Activated T-helper 1 cell treated with anti-CD3 and anti-CD28 coated beads, Interleukin-12 subunit alpha, Interleukin-12 subunit beta, Interleukin-2, Interleukin-4 antibody, amounts not matched to agents 30 ng/mL and 10 ng/mL and 1 ng/mL, durations not matched to agents 14 hours and 24 hours and 36 hours (primary cell): ENCODE results near the gene SAMD4B. TPM values are rescaled to one million over a fixed set of nuclear protein-coding genes. Genes with fewer than 3 reads are reported as not detected.
"Not testable (repeated sequence)": the region's sequence is repeated elsewhere in the genome, so short reads cannot be mapped to it uniquely, and the experiment has no call there.

Experiments used
- DNase-seq: peaks from one replicate; pipeline ENCODE4 v3.0.0; 2021; ENCODE audit warnings: low spot score
- H3K27ac Mint-ChIP-seq: one replicate; pipeline ENCODE4 v1.8.0; 2021; ENCODE audit warnings: mild to moderate bottlenecking, mixed read lengths
- H3K27me3 Mint-ChIP-seq: one replicate; pipeline ENCODE4 v1.8.0; 2022; ENCODE audit warnings: mild to moderate bottlenecking, moderate library complexity, mixed read lengths; ENCODE audit not compliant: insufficient read depth
- H3K36me3 Mint-ChIP-seq: one replicate; pipeline ENCODE4 v1.8.0; 2021; ENCODE audit warnings: low read depth, mixed read lengths
- H3K4me1 Mint-ChIP-seq: one replicate; pipeline ENCODE4 v1.8.0; 2021; ENCODE audit warnings: low read depth, mixed read lengths
- H3K4me3 Mint-ChIP-seq: one replicate; pipeline ENCODE4 v1.8.0; 2021; ENCODE audit warnings: mild to moderate bottlenecking, moderate library complexity, mixed read lengths
- H3K9me3 Mint-ChIP-seq: one replicate; pipeline ENCODE4 v1.8.0; 2021; ENCODE audit warnings: mixed read lengths
- intact Hi-C: fragments of 100-400 bp; cut with micrococcal nuclease; formaldehyde crosslinking; loops from one replicate; pipeline ENCODE4 v1.15.1; 2024
- total RNA-seq: library from RNA; stranded (reverse); gene quantifications from 2 replicates; pipeline ENCODE4 v1.2.3, GENCODE V29; 2022

SAMD4B gene
- total RNA-seq, 1 donor from 2014 or later: 71.8 TPM

DNA sequence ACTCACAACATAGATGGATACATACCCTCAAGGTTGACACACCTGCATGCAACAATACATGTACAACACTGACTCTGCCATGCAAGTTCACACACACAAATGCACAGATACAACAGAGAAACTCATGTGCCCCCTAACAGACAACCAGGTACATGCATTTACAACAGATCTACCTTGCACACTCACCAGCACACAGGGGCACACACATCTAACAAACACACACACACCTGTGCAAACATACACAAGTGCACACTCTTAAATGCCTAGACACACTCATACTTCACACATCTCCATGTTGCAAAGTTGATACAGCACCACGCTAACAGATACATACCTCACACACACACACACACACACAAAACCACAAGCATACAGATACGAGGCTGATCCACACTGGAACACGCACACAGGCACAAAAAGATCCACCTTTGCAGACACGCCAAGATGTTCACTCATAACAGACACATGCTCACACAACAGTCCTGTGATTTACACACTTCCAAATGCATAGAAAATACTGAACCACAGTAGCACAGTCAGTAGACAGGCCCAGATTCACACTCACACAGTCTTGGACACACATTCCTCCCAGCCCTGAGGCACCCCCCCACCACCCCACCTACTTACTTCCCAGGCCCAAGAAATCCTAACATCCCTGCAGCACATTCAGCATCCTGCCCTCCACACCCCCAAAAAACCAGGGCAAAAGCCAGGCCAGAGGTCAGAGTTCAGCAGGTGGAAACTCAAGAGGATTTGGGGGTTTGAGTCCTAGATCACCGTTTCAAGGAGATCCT is 22.9 kb upstream of the SAMD4B start:
- Mint-ChIP-seq H3K4me1 (peaks cover 23% of the 10 kb centered on the region), H3K4me3 (peak overlapping the region; percentile 81), H3K9me3 (no peaks in the 10 kb centered on the region), H3K27ac (peak overlapping the region; percentile 45), H3K36me3 (peaks cover 13% of the 10 kb centered on the region), H3K27me3 (no peaks in the 10 kb centered on the region)
- intact Hi-C loops: no loop called here
- DNase-seq: no peak

DNA sequence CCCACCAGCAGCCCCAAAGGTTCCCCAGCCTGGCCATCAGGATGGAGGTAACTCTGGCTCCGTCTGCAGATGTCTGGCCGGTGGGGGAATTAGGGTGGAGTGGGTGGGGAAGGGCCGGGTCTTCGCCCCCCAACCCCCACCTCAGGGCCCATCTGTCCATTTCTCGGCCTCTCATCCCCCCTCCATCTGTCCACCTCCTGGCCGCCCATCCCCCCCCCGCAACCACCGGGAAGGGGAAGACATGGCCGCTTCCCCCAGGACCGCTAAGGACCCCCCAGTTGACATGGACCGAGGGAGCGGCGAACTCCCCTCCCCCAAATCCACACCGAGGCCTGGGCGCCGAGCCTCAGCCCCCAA is 22.4 kb upstream of the SAMD4B start:
- no peaks in the 10 kb centered on the region for H3K27me3 Mint-ChIP-seq
- peak overlapping the region; percentile 81 for H3K4me3 Mint-ChIP-seq
- peaks cover 13% of the 10 kb centered on the region for H3K36me3 Mint-ChIP-seq
- intact Hi-C loops: no loop called here
- no peak for DNase-seq
- no peaks in the 10 kb centered on the region for H3K9me3 Mint-ChIP-seq
- peaks cover 23% of the 10 kb centered on the region for H3K4me1 Mint-ChIP-seq
- no peak overlapping the region for H3K27ac Mint-ChIP-seq

DNA sequence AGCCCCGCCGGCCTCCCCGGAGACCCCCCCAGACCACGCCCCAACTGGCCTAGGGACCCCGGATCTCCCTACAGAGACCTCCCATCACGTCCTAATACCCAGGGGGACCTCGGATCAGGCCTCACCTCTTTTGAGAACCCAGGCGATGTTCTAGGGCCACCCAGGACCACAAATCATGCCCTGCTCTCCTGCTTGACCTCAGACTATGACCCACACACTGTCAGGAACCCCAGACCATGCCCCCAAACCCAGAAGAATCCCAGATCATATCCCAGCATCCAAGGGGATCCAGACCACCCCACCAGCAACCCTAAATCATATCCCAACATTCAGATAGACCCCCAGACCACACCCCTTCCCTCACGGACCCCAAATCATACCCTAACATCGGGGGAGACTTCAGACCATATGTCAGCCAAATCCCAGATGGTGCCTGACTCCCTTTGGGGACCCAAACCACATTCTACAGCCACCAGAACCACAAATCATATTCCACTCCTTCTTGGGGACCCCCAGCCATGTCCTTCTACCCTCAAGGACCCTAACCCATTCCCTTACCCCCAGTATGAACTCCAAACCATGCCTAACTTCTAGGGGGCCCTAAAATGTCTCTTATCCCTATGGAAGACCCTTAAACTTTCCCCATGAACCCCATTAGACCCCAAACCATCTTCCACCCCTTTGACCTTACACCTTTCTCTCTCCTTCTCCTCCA is 20.9 kb upstream of the SAMD4B start:
- no peak for DNase-seq
- intact Hi-C loops: no loop called here
- H3K36me3 Mint-ChIP-seq: peaks cover 10% of the 10 kb centered on the region
- H3K27ac Mint-ChIP-seq: peak overlapping the region; percentile 68
- H3K4me1 Mint-ChIP-seq: peaks cover 23% of the 10 kb centered on the region
- no peaks in the 10 kb centered on the region for H3K9me3 Mint-ChIP-seq
- H3K27me3 Mint-ChIP-seq: no peaks in the 10 kb centered on the region
- peak overlapping the region; percentile 78 for H3K4me3 Mint-ChIP-seq

DNA sequence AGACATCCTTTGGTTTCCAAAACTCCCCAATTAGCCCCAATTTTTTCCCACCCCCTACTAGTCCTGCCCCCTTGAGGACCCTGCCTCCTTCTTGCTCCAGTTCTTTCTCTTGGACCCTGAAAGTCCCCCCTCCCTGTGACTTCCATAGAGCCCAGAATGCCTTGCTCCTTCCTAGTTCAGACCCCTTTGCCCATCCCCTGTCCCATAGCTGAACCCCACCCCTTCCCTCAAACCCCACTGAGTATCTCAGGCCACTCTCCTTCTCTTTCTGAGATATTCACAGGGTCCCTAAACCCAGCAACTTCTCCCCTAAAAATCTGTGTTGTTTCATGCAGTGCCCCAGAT is 20.4 kb upstream of the SAMD4B start:
- intact Hi-C loops: no loop called here
- H3K4me3 Mint-ChIP-seq: peak overlapping the region; percentile 78
- peaks cover 23% of the 10 kb centered on the region for H3K4me1 Mint-ChIP-seq
- H3K27me3 Mint-ChIP-seq: no peaks in the 10 kb centered on the region
- no peak for DNase-seq
- peaks cover 10% of the 10 kb centered on the region for H3K36me3 Mint-ChIP-seq
- peak overlapping the region; percentile 68 for H3K27ac Mint-ChIP-seq
- H3K9me3 Mint-ChIP-seq: no peaks in the 10 kb centered on the region

DNA sequence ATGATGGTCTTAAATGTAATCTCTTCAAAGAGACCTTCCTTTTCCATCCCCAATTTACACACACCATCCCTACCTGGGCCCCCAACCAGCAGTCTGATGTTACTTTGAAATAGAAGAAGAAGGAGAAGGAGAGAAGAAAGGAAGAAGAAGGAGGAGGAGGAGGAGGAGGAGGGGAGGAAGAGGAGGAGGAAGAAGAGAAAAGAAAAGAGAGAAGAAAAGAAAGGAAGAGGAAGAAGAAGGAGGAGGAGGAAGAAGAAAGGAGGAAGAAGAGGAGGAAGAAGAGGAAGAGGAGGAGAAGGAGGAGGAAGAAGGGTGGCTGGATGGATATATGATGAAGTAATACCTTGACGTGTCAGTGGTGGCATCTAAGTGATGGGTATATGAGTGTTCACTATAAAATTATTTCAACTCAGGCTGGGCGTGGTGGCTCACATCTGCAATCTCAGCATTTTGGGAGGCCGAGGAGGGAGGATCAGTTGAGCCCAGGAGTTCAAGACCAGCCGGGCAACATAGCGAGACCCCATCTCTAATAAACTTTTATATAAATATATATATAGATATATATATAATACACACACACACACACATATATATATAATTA is 17.9 kb upstream of the SAMD4B start:
- intact Hi-C loops: no loop called here
- no peak for DNase-seq
- no peaks in the 10 kb centered on the region for H3K27me3 Mint-ChIP-seq
- H3K4me1 Mint-ChIP-seq: peaks cover 33% of the 10 kb centered on the region
- H3K36me3 Mint-ChIP-seq: peaks cover 15% of the 10 kb centered on the region
- H3K4me3 Mint-ChIP-seq: no peak overlapping the region
- no peaks in the 10 kb centered on the region for H3K9me3 Mint-ChIP-seq
- no peak overlapping the region for H3K27ac Mint-ChIP-seq

DNA sequence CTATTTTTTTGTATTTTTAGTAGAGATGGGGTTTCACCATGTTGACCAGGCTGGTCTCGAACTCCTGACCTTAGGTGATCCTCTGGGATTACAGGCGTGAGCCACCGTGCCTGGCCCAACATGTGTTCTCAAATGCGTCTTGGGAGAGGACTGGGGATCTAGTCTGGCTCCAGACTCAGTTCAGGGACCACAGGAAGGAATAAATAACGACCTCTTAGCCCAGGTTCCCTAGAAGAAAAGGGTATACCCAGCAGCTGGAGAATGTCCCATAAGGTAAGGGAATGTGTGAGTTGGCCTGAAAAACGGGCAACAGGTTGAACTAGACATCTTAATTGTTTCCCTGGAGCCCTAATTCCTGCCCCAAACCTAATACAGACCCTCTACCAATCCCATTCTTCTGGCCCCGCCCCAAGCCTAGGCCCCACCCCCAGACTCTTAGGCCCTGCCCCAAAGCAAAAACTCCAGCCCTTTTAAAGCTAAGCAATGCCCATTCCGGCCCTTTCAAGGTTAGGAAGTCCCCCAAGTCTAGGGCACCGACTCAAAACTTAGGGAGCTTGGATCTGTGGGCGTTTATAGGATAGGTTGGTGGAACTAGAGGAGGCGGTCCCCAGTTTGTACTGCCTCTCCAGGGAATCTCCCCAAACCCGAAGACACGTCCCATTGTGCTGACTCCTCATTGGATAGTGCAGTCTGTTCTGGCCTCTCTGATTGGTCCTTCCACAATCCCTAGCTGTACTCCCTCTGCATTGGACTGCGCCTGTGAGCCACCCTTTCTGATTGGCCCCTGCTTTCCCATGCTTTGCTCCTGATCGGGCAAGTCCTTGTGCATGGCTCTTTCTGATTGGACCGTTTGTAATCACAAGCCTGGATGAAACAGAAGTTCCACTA is 16.2 kb upstream of the SAMD4B start:
- DNase-seq: no peak
- no peak overlapping the region for H3K4me3 Mint-ChIP-seq
- intact Hi-C loops: no loop called here
- H3K9me3 Mint-ChIP-seq: no peaks in the 10 kb centered on the region
- H3K27ac Mint-ChIP-seq: peak overlapping the region; percentile 34
- H3K36me3 Mint-ChIP-seq: peaks cover 14% of the 10 kb centered on the region
- peaks cover 32% of the 10 kb centered on the region for H3K4me1 Mint-ChIP-seq
- no peaks in the 10 kb centered on the region for H3K27me3 Mint-ChIP-seq

DNA sequence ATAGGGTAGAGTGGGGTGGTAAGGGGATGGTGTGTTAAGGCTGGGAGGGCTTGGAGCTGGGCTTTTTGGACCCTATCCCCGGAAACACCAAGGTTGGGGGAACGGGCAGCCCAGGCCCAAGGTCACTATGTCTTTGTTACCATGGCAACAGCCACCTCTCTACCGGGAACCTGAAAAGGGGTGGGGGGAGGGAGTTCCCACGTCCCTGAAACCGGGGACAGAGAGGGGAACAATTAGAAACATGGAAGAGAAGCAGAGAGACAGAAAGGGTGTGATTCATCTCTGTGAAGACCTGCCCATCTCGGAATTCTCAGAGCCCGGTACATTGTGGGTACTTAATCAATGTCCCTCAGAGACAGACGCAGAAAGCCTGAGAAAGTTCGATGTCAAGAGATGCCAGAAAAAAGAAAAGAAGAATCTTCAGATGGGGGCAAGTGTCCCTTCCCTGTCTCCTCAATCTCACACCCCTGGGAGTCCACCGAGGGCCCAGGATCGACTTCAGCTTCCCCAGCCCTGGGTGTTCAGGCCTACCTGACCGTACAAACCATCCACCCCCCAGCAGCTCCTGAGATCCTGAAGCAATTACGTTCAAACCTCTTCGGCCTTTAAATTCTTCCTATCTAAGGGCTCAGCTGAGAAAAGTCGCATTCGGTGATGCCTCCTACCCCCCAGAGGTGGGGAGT is 14.7 kb upstream of the SAMD4B start:
- intact Hi-C loops: loop anchor here (1.0 kb wide), 2 partner anchors 115 to 205 kb away; no protein-coding TSS in a partner anchor
- Mint-ChIP-seq H3K9me3 (no peaks in the 10 kb centered on the region), H3K27me3 (no peaks in the 10 kb centered on the region), H3K36me3 (peaks cover 19% of the 10 kb centered on the region), H3K4me1 (peaks cover 29% of the 10 kb centered on the region), H3K4me3 (no peak overlapping the region), H3K27ac (no peak overlapping the region)
- no peak for DNase-seq

DNA sequence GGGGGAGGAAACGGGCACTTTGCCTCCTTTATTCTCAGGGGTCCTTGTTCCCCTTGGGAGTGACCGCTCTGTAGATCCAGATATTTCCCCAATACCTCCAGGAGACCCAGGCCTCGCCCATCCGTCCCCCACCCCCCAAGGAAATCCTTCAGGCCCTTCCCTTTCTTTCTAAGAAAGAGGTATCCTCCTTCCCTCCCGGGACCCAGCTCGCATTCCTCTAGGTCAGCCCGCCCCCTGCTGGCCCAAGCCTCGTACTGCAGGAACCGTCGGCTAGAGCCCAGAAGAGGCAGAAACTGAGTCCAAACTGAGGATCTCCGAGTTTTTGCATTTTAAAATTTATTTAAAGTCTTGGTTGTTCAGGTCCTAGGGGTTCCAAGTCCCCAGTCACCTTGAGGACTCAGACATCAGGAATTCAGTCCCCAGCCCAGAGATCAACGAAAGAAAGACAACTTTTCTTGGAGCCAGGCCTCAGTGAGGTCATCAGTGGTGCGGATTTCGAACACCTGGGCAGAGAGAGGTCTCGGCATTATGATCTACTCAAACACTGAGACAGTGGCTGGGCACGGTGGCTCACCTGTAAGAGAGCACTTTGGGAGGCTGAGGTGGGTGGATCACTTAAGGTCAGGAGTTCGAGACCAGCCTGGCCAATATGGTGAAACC is 14.0 kb upstream of the SAMD4B start:
- no peaks in the 10 kb centered on the region for H3K9me3 Mint-ChIP-seq
- peaks cover 22% of the 10 kb centered on the region for H3K36me3 Mint-ChIP-seq
- intact Hi-C loops: loop anchor here (1.0 kb wide), 2 partner anchors 116 to 206 kb away; no protein-coding TSS in a partner anchor
- peak; percentile 68 for DNase-seq
- no peaks in the 10 kb centered on the region for H3K27me3 Mint-ChIP-seq
- peak overlapping the region; percentile 35 for H3K27ac Mint-ChIP-seq
- H3K4me3 Mint-ChIP-seq: no peak overlapping the region
- peaks cover 31% of the 10 kb centered on the region for H3K4me1 Mint-ChIP-seq

DNA sequence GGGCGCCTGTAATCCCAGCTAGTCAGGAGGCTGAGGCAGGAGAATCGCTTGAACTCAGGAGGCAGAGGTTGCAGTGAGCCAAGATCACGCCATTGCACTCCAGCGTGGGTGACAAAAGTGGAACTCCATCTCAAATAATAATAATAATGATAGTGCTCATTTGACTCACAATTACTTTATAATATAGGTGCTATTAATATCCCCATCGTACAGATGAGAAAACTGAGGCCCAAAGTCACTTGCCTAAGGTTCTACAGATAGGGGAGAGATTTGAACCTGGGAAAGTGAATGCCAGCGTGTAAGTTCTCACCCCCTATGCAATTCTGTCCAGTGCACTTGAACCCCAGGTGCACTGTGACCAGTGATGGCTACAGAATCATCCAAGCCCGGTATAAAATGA is 12.3 kb upstream of the SAMD4B start:
- Mint-ChIP-seq H3K9me3 (no peaks in the 10 kb centered on the region), H3K4me3 (no peak overlapping the region), H3K4me1 (peaks cover 41% of the 10 kb centered on the region), H3K27ac (no peak overlapping the region), H3K27me3 (no peaks in the 10 kb centered on the region), H3K36me3 (peaks cover 29% of the 10 kb centered on the region)
- no peak for DNase-seq
- intact Hi-C loops: loop anchor here (10.0 kb wide), 1 partner anchor 355 kb away; the partner anchor contains the start of gene FBXO17

DNA sequence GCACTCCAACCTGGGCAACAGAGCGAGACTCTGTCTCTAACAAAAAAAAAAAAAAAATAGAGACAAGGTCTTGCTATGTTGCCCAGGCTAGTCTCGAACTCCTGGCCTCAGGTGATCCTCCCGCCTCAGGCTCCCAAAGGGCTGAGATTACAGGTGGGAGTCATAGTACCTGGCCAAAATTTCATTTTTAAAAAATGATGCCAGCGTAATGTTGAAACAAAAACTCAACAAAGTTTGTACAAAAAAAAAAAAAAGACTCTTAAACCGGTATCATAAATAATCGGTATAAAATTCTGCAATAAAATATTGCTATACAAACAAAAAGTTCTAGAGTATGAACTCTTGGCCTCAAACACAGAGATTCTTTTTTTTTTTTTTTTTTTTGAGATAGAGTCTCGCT is 9.9 kb upstream of the SAMD4B start:
- H3K9me3 Mint-ChIP-seq: no peaks in the 10 kb centered on the region
- no peak for DNase-seq
- H3K27ac Mint-ChIP-seq: no peak overlapping the region
- H3K36me3 Mint-ChIP-seq: peaks cover 40% of the 10 kb centered on the region
- intact Hi-C loops: loop anchor here (10.0 kb wide), 1 partner anchor 357 kb away; the partner anchor contains the start of gene FBXO17
- no peaks in the 10 kb centered on the region for H3K27me3 Mint-ChIP-seq
- H3K4me3 Mint-ChIP-seq: no peak overlapping the region
- H3K4me1 Mint-ChIP-seq: peaks cover 61% of the 10 kb centered on the region

DNA sequence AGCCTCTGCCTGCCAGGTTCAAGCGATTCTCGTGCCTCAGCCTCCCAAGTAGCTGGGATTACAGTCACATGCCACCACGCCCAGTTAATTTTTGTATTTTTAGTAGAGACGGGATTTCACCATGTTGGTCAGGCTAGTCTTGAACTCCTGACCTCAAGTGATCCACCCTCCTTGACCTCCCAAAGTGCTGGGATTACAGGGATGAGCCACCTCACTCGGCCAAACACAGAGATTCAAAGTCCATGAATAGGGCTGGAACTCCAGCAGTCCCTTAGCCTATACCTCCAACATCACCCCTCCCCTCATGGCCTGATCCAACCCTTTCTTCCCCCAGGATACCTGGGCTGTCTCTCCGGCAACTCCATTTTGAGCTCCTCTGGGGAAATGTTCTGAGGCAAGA is 9.5 kb upstream of the SAMD4B start:
- intact Hi-C loops: loop anchor here (10.0 kb wide), 1 partner anchor 358 kb away; the partner anchor contains the start of gene FBXO17
- Mint-ChIP-seq H3K4me1 (peaks cover 62% of the 10 kb centered on the region), H3K27ac (peak overlapping the region; percentile 63), H3K36me3 (peaks cover 41% of the 10 kb centered on the region), H3K4me3 (peak overlapping the region; percentile 96)
- not testable (repeated sequence) for H3K9me3 Mint-ChIP-seq, H3K27me3 Mint-ChIP-seq, DNase-seq
